GM19025 (cell line): ENCODE results near the gene ELP1.

ENCODE experiments used
- ATAC-seq: cut with Tn5 transposase; IDR thresholded peaks from one replicate; pipeline ENCODE4 v1.9.1; 2021; ENCODE audit warnings: mild to moderate bottlenecking, low read depth, moderate library complexity; ENCODE audit not compliant: unreplicated experiment

The ELP1 gene

DNA sequence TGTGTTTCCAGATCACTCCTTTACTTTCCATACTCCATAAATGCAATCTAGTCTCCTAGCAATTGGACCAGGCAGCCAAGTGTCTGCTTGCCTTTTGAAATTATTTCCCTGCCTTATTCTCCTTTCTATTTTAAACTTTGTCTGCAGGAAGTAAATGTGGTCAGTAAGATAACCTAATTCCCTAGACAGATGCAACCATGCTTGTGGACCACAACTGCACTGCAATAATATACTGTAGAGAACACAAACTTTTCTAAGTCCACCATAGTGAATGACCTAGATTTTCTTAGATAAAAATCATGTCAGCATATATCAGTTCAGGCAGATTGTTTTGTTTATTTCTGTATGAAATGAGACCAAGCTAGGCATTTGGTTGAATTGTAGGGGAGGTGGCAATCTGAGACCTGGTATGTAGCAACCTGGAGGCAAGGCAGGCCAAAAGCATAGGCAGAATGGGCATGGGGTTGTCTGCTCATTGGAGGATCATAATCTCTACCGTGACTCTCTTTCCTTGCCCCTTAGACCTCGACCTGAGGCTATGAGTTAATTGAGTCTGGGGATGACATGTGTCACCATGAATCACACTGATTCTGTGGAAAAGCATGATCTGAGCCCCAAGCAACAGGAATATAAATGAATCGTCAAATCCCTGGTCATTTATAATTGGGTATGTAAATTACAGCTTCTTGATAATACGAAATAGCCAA, 98.8 kb downstream of the ELP1 start:
- ATAC-seq = no peak

DNA sequence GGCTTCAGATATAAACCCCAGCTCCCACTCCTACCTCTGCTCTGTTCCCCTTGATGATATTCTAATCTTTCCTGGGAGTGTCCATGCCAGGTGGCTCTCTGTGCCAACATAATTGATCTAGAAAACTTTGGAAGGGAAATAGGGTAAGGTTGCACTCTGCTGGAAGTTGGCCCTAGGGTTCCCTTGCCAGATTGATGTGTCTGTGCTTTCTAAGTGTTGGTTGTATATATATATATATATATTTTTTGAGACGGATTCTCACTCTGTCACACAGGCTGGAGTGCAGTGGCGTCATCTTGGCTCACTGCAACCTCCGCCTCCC, 101.8 kb downstream of the ELP1 start:
- ATAC-seq = no peak

DNA sequence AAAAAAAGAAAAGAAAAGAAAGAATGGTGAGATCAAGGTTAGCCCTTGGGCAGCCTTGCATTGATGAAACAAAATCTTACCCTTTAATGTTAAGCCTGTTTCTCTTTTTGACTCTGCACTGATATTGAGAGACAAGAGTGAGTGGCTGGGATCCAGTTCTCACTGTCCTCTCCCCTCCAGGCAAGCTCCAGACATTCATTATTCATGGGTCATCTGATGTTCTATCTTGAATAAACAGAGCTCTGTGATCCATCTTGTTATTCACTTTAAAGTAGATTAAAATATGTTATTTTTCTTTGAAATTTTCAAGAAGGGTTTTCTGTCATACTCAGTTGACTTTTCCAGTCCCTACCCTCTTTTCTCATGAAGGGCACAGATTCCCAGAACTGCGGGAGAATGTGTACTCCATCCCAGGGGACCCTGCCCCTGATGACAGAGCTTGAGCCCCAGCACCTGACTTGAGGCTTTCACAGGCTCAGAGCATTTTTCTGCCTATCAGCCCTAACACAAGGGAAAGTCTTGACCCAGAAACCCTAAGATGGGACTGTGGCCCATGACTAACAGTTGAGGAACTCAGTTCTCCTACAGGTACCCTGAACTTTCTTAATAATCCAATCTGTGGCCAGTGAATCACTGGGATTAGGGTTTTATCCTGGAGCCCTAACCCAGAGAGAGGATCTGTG, 102.3 kb downstream of the ELP1 start:
- ATAC-seq = no peak

DNA sequence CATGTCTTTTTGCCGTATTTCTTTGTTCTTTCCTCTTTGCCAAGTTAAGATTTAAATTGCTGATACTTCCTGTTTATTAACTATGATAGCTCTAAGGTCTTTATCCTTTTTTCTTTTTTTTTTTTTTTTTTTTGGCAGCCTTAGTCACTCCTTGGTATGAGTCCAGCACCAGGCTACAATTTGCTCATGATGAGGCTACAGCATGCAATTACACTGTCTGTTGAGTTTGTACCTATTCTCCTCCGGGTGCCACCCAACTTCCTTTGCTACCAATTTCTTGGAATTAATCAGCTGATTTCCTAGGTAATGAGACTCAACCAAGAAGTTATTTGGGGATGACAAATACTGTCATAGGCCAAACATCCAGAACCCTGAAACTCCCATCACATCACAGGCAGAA, 103.7 kb downstream of the ELP1 start:
- ATAC-seq = no peak

DNA sequence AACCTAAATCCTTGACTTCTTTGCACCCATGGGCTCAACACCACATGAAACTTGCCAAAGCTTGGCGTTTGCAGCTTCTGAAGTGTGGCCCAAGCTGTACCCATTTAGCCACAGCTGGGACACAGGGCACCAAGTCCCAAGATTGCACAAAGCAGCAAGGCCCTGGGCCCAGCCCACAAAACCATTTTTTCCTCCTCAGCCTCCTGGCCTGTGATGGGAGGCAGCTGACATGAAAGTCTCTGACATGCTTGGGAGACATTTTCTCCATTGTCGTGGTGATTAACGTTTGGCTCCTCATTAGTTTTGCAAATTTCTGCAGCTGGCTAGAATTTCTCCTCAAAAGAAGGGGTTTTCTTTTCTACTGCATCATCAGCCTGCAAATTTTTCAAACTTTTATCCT, 110.1 kb downstream of the ELP1 start:
- no peak for ATAC-seq
